ENCODE measurements around the gene SHD. TPM values are rescaled to one million over a fixed set of nuclear protein-coding genes. Genes with fewer than 3 reads are reported as not detected.

The SHD gene
- total RNA-seq, 2 experiments from 2014 or later: not detected

DNA sequence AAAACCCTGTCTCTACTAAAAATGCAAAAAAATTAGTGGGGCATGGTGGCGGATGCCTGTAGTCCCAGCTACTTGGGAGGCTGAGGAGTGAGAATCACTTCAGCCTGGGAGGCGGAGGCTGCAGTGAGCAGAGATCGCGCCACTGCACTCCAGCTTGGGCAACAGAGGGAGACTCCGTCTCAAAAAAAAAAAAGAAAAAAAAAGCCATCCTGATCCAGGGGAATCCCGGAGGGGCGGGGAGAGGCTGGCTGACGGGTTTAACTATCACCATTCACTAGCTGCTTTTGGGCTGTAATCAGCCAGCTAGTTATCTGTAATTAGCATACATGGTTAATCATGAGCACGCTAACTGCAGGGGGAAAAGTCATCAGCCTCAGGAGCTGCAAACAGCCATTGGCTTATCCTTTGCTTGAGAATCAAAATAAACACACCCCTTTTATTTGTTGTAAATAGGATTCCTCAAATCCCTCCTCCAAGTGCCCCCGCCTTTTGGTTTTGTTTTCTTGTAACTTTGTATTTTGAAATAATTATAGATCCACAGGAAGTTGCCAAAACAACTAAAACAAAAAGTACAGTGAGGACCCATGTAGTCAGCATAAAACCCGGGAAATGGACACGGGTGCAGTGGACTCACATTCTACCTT lies 34.9 kb downstream of the SHD start:
- Histone ChIP-seq H3K9me2 (ENCODE audit: insufficient read depth, low read length) (no peaks in the 10 kb centered on the region), H2AFZ (ENCODE audit: low read length) (no peak overlapping the region), H3K4me1 (ENCODE audit: insufficient read depth, low read length, poor library complexity, severe bottlenecking) (no peaks in the 10 kb centered on the region), H3K9me3 (ENCODE audit: low read length) (no peaks in the 10 kb centered on the region), H3K4me3 (ENCODE audit: low read depth, low read length, poor library complexity, severe bottlenecking) (no peak overlapping the region), H3K79me2 (ENCODE audit: insufficient read depth, low read depth, low read length) (no peaks in the 10 kb centered on the region), H3K27ac (ENCODE audit: low read depth, low read length, poor library complexity, severe bottlenecking) (no peak overlapping the region), H3K36me3 (ENCODE audit: insufficient read depth, low read length) (no peaks in the 10 kb centered on the region), H3K4me2 (ENCODE audit: low read length) (no peak overlapping the region), H4K20me1 (ENCODE audit: insufficient read depth, low read length) (no peaks in the 10 kb centered on the region)
- ChIA-PET CTCF (ENCODE audit: unreplicated experiment) (no interaction called here), POLR2A (interaction anchor here (0.7 kb wide), 2 partner anchors 18 to 29 kb away, joined by 3 read pairs; no protein-coding TSS in a partner anchor)
- no peak for TF ChIP-seq EZH2phosphoT487 (IDR thresholded peaks at IDR 0.05; ENCODE audit: borderline replicate concordance, low read depth, low read length)
- TF ChIP-seq, protein P1, sequence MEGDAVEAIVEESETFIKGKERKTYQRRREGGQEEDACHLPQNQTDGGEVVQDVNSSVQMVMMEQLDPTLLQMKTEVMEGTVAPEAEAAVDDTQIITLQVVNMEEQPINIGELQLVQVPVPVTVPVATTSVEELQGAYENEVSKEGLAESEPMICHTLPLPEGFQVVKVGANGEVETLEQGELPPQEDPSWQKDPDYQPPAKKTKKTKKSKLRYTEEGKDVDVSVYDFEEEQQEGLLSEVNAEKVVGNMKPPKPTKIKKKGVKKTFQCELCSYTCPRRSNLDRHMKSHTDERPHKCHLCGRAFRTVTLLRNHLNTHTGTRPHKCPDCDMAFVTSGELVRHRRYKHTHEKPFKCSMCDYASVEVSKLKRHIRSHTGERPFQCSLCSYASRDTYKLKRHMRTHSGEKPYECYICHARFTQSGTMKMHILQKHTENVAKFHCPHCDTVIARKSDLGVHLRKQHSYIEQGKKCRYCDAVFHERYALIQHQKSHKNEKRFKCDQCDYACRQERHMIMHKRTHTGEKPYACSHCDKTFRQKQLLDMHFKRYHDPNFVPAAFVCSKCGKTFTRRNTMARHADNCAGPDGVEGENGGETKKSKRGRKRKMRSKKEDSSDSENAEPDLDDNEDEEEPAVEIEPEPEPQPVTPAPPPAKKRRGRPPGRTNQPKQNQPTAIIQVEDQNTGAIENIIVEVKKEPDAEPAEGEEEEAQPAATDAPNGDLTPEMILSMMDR (conservative IDR thresholded peaks at IDR 0.05; ENCODE audit: low read length): no peak
- intact Hi-C loops (cut with micrococcal nuclease; ENCODE audit: unreplicated experiment): no loop called here
- DNase-seq (ENCODE audit: low spot score): no peak
- BruUV-seq (replicated peaks): no TSS peak

DNA sequence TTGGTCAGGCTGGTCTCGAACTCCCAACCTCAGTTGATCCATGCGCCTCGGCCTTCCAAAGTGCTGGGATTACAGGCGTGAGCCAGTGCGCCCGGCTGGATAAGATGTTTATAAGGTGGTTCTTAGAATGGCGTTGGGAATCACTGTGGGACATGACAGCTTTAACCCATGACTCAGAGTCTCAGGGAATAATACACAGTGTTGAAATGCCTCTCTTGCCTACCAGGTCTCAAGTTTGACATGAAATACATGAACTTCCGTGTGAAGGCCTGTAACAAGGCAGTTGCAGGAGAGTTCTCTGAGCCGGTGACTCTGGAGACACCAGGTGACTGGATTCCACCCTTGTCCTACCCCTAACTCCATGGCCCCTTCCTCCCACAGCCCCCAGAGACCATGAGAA lies 37.9 kb downstream of the SHD start:
- Histone ChIP-seq H3K4me2 (ENCODE audit: low read length) (no peak overlapping the region), H3K9me2 (ENCODE audit: insufficient read depth, low read length) (no peaks in the 10 kb centered on the region), H3K27ac (ENCODE audit: low read depth, low read length, poor library complexity, severe bottlenecking) (no peak overlapping the region), H2AFZ (ENCODE audit: low read length) (no peak overlapping the region), H3K36me3 (ENCODE audit: insufficient read depth, low read length) (no peaks in the 10 kb centered on the region), H3K9me3 (ENCODE audit: low read length) (0 out of 2 replicates have a peak, but pooled peaks cover 8% of the 10 kb centered on the region), H4K20me1 (ENCODE audit: insufficient read depth, low read length) (no peaks in the 10 kb centered on the region), H3K4me1 (ENCODE audit: insufficient read depth, low read length, poor library complexity, severe bottlenecking) (no peaks in the 10 kb centered on the region), H3K4me3 (ENCODE audit: low read depth, low read length, poor library complexity, severe bottlenecking) (no peak overlapping the region), H3K79me2 (ENCODE audit: insufficient read depth, low read depth, low read length) (no peaks in the 10 kb centered on the region)
- ChIA-PET CTCF (ENCODE audit: unreplicated experiment) (no interaction called here), POLR2A (no interaction called here)
- no TSS peak for BruUV-seq (replicated peaks)
- intact Hi-C loops (cut with micrococcal nuclease; ENCODE audit: unreplicated experiment): no loop called here
- TF ChIP-seq EZH2phosphoT487 (IDR thresholded peaks at IDR 0.05; ENCODE audit: borderline replicate concordance, low read depth, low read length): no peak
- TF ChIP-seq, protein P1 (conservative IDR thresholded peaks at IDR 0.05; ENCODE audit: low read length): no peak
- no peak for DNase-seq (ENCODE audit: low spot score)

DNA sequence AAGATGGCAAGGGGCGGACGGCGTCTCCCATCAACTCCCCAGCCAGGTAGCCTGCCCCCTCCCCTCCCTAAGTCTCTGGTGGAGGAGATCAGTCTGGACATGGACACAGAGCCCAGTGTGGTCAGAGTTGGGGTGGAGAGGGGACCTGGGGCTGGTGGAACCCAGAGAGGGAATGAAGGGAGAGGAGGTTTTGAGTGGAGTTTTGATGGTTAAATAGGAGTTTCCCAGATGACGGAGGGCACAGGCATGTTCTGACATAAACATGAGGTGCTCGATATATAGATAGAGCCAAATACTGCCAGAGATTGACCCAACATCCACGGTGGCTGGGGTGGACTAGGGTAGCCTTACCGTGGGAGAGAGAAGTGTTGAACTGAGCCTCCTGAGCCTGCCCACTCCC lies 39.4 kb downstream of the SHD start:
- H3K9me2 ChIP-seq (ENCODE audit: insufficient read depth, low read length): no peaks in the 10 kb centered on the region
- H3K36me3 ChIP-seq (ENCODE audit: insufficient read depth, low read length): no peaks in the 10 kb centered on the region
- no peak overlapping the region for H3K27ac ChIP-seq (ENCODE audit: low read depth, low read length, poor library complexity, severe bottlenecking)
- DNase-seq (ENCODE audit: low spot score): no peak
- 0 out of 2 replicates have a peak, but pooled peaks cover 8% of the 10 kb centered on the region for H3K9me3 ChIP-seq (ENCODE audit: low read length)
- ChIA-PET POLR2A (no interaction called here), CTCF (ENCODE audit: unreplicated experiment) (interaction anchor here (0.5 kb wide), 1 partner anchor 18 kb away, joined by 3 read pairs; no protein-coding TSS in a partner anchor)
- no peak overlapping the region for H3K4me3 ChIP-seq (ENCODE audit: low read depth, low read length, poor library complexity, severe bottlenecking)
- no peak overlapping the region for H3K4me2 ChIP-seq (ENCODE audit: low read length)
- no peak for TF ChIP-seq EZH2phosphoT487 (IDR thresholded peaks at IDR 0.05; ENCODE audit: borderline replicate concordance, low read depth, low read length)
- TF ChIP-seq, protein P1 (conservative IDR thresholded peaks at IDR 0.05; ENCODE audit: low read length): no peak
- no peaks in the 10 kb centered on the region for H4K20me1 ChIP-seq (ENCODE audit: insufficient read depth, low read length)
- H3K4me1 ChIP-seq (ENCODE audit: insufficient read depth, low read length, poor library complexity, severe bottlenecking): no peaks in the 10 kb centered on the region
- no peaks in the 10 kb centered on the region for H3K79me2 ChIP-seq (ENCODE audit: insufficient read depth, low read depth, low read length)
- intact Hi-C loops (cut with micrococcal nuclease; ENCODE audit: unreplicated experiment): no loop called here
- BruUV-seq (replicated peaks): no TSS peak
- H2AFZ ChIP-seq (ENCODE audit: low read length): no peak overlapping the region
